WTC11 (cell line): ENCODE results near the gene KPNB1. TPM values are rescaled to one million over a fixed set of nuclear protein-coding genes. Genes with fewer than 3 reads are reported as not detected.

Experiments used
- ATAC-seq: fragments of 200-7000 bp; cut with Tn5 transposase; 2 replicates; pipeline ENCODE4 v1.10.0; 2021; ENCODE audit warnings: mild to moderate bottlenecking, moderate library complexity
- CTCF ChIA-PET: fragments of 300-600 bp; sonication (Branson Sonifier 250); formaldehyde crosslinking; loops from one replicate; lab custom pipeline; 2021; ENCODE audit warnings: antibody characterized with exemption; lab: Charles Lee
- POLR2A ChIA-PET: fragments of 350-600 bp; sonication (Branson Sonifier 250); formaldehyde crosslinking; loops from one replicate; lab custom pipeline; 2021; ENCODE audit warnings: antibody characterized with exemption; lab: Charles Lee
- DNase-seq: peaks from one replicate; pipeline ENCODE4 v3.0.0; 2021; ENCODE audit warnings: low spot score
- H3K27ac Mint-ChIP-seq: 2 replicates; pipeline ENCODE4 v1.8.0; 2021; ENCODE audit warnings: mixed read lengths
- H3K27me3 Mint-ChIP-seq: 2 replicates; pipeline ENCODE4 v1.8.0; 2021; ENCODE audit warnings: low read depth, mild to moderate bottlenecking, moderate library complexity, mixed read lengths
- H3K36me3 Mint-ChIP-seq: 2 replicates; pipeline ENCODE4 v1.8.0; 2021; ENCODE audit warnings: mixed read lengths
- H3K4me1 Mint-ChIP-seq: 2 replicates; pipeline ENCODE4 v1.8.0; 2022; ENCODE audit warnings: mixed read lengths
- H3K4me3 Mint-ChIP-seq: 2 replicates; pipeline ENCODE4 v1.8.0; 2021; ENCODE audit warnings: mild to moderate bottlenecking, moderate library complexity, mixed read lengths
- H3K9me3 Mint-ChIP-seq: 2 replicates; pipeline ENCODE4 v1.8.0; 2021; ENCODE audit warnings: mixed read lengths
- ETV6 ChIP-seq: sonication (generic); formaldehyde crosslinking; IDR thresholded peaks from 2 replicates; pipeline ENCODE4 v1.8.1; 2022; ENCODE audit warnings: mild to moderate bottlenecking, missing genetic modification reagents
- GABPB1 ChIP-seq: sonication (generic); formaldehyde crosslinking; IDR thresholded peaks from 2 replicates; pipeline ENCODE4 v1.8.1; 2023; ENCODE audit warnings: mild to moderate bottlenecking, missing genetic modification reagents
- GTF2I ChIP-seq: fragments of 250-450 bp; sonication (Bioruptor Pico); conservative IDR thresholded peaks from 2 replicates; pipeline ENCODE4 v1.4.0; 2021; ENCODE audit warnings: mild to moderate bottlenecking
- HMGXB4 ChIP-seq: sonication (generic); formaldehyde crosslinking; IDR thresholded peaks from 2 replicates; pipeline ENCODE4 v1.8.1; 2023; ENCODE audit warnings: mild to moderate bottlenecking, moderate library complexity, missing genetic modification reagents
- IRF1 ChIP-seq: sonication (generic); formaldehyde crosslinking; IDR thresholded peaks from 2 replicates; pipeline ENCODE4 v1.8.0; 2023; ENCODE audit warnings: missing genetic modification reagents
- MYBL2 ChIP-seq: sonication (generic); formaldehyde crosslinking; IDR thresholded peaks from 2 replicates; pipeline ENCODE4 v1.8.1; 2023; ENCODE audit warnings: mild to moderate bottlenecking, moderate library complexity, missing genetic modification reagents
- NFE2L1 ChIP-seq: sonication (generic); formaldehyde crosslinking; IDR thresholded peaks from 2 replicates; pipeline ENCODE4 v1.8.1; 2023; ENCODE audit warnings: missing genetic modification reagents
- PREB ChIP-seq: sonication (generic); formaldehyde crosslinking; IDR thresholded peaks from 2 replicates; pipeline ENCODE4 v1.8.1; 2022; ENCODE audit warnings: mild to moderate bottlenecking, missing genetic modification reagents, moderate library complexity, borderline replicate concordance
- ZNF281 ChIP-seq: sonication (generic); formaldehyde crosslinking; IDR thresholded peaks from 2 replicates; pipeline ENCODE4 v1.8.0; 2023; ENCODE audit warnings: mild to moderate bottlenecking, missing genetic modification reagents
- total RNA-seq: library from RNA; stranded (reverse); gene quantifications from 3 replicates; pipeline ENCODE4 v1.2.3, GENCODE V29; 2021
- TF ChIP-seq, protein P1 (sequence below): fragments of 250-450 bp; sonication (Bioruptor Pico); conservative IDR thresholded peaks from 2 replicates; pipeline ENCODE4 v1.9.0; 2021; ENCODE audit warnings: mild to moderate bottlenecking
- TF ChIP-seq, protein P2 (sequence below): fragments of 250-450 bp; sonication (Bioruptor Pico); IDR thresholded peaks from 2 replicates; pipeline ENCODE4 v1.9.0; 2021; ENCODE audit warnings: mild to moderate bottlenecking
- TF ChIP-seq, protein P3 (sequence below): sonication (generic); formaldehyde crosslinking; IDR thresholded peaks from 2 replicates; pipeline ENCODE4 v1.8.1; 2023; ENCODE audit warnings: mild to moderate bottlenecking, missing genetic modification reagents

The KPNB1 gene
- total RNA-seq, 1 experiment from 2014 or later: 506 TPM

GRCh38 chr17:47701608-47702007 is 51.9 kb downstream of the KPNB1 start:
- no peaks in the 10 kb centered on the region for H3K36me3 Mint-ChIP-seq
- no peak overlapping the region for H3K4me3 Mint-ChIP-seq
- no peaks in the 10 kb centered on the region for H3K9me3 Mint-ChIP-seq
- TF ChIP-seq IRF1 (CRISPR knock-in tag): no peak
- TF ChIP-seq, protein P1, sequence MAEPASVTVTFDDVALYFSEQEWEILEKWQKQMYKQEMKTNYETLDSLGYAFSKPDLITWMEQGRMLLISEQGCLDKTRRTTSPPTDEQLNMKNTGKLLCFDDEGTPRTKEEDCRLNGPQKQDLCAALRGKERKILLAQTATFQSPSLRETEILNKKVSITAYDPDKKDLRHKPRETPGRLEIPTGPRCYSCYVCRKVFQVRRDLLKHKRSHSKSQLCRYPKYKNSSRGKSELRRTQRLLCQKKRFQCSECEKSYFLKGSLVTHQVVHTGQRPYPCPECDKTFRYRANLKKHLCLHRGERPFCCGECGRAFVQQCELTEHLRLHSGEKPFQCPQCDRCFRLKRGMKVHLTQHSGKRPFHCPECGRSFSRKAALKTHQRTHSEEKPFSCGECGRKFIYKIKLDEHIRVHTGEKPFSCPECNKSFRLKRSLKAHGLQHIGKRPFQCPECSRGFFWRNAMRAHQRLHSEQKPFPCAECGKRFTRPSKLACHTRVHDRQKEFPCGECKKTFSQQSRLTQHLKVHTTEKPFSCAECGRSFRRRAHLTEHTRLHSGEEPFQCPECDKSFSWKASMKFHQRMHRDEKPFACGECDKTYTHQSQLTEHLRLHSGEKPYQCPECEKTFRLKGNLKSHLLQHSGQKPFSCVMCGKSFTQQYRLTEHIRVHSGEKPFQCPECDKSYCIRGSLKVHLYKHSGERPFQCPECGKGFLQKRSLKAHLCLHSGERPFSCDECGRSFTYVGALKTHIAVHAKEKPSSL (CRISPR knock-in tag): no peak
- no peak for TF ChIP-seq ETV6 (CRISPR knock-in tag)
- TF ChIP-seq GTF2I (CRISPR knock-in tag): no peak
- TF ChIP-seq MYBL2 (CRISPR knock-in tag): no peak
- no peak for TF ChIP-seq NFE2L1 (CRISPR knock-in tag)
- TF ChIP-seq, protein P2, sequence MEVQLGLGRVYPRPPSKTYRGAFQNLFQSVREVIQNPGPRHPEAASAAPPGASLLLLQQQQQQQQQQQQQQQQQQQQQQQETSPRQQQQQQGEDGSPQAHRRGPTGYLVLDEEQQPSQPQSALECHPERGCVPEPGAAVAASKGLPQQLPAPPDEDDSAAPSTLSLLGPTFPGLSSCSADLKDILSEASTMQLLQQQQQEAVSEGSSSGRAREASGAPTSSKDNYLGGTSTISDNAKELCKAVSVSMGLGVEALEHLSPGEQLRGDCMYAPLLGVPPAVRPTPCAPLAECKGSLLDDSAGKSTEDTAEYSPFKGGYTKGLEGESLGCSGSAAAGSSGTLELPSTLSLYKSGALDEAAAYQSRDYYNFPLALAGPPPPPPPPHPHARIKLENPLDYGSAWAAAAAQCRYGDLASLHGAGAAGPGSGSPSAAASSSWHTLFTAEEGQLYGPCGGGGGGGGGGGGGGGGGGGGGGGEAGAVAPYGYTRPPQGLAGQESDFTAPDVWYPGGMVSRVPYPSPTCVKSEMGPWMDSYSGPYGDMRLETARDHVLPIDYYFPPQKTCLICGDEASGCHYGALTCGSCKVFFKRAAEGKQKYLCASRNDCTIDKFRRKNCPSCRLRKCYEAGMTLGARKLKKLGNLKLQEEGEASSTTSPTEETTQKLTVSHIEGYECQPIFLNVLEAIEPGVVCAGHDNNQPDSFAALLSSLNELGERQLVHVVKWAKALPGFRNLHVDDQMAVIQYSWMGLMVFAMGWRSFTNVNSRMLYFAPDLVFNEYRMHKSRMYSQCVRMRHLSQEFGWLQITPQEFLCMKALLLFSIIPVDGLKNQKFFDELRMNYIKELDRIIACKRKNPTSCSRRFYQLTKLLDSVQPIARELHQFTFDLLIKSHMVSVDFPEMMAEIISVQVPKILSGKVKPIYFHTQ (CRISPR knock-in tag): no peak
- TF ChIP-seq HMGXB4 (CRISPR knock-in tag): no peak
- TF ChIP-seq, protein P3, sequence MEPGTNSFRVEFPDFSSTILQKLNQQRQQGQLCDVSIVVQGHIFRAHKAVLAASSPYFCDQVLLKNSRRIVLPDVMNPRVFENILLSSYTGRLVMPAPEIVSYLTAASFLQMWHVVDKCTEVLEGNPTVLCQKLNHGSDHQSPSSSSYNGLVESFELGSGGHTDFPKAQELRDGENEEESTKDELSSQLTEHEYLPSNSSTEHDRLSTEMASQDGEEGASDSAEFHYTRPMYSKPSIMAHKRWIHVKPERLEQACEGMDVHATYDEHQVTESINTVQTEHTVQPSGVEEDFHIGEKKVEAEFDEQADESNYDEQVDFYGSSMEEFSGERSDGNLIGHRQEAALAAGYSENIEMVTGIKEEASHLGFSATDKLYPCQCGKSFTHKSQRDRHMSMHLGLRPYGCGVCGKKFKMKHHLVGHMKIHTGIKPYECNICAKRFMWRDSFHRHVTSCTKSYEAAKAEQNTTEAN (CRISPR knock-in tag): no peak
- TF ChIP-seq, all 79 proteins: peak for 0
- POLR2A ChIA-PET: no interaction called here
- DNase-seq (no peak), ATAC-seq (peak; percentile 24)
- CTCF ChIA-PET: interaction anchor here (0.6 to 5.2 kb wide), 4 partner anchors 7 to 53 kb away, joined by 3 to 59 read pairs (median 35); partner anchors contain the start of gene TBX21
- Mint-ChIP-seq H3K27me3 (no peaks in the 10 kb centered on the region; the same call in 1 of the 2 replicates), H3K27ac (no peak overlapping the region), H3K4me1 (peaks cover 7% of the 10 kb centered on the region)

GRCh38 chr17:47702391-47702995 is 52.8 kb downstream of the KPNB1 start:
- H3K4me3 Mint-ChIP-seq: no peak overlapping the region
- H3K4me1 Mint-ChIP-seq: peaks cover 7% of the 10 kb centered on the region
- peaks cover 7% of the 10 kb centered on the region for H3K27me3 Mint-ChIP-seq
- H3K36me3 Mint-ChIP-seq: no peaks in the 10 kb centered on the region
- H3K9me3 Mint-ChIP-seq: no peaks in the 10 kb centered on the region
- no peak for ATAC-seq
- no peak for DNase-seq
- ChIA-PET POLR2A (interaction anchor here (0.6 kb wide), 1 partner anchor 255 kb away, joined by 4 read pairs; the partner anchor contains the start of gene PRR15L), CTCF (no interaction called here)
- TF ChIP-seq PREB (CRISPR knock-in tag): no peak
- no peak for TF ChIP-seq ZNF281 (CRISPR knock-in tag)
- TF ChIP-seq GABPB1 (CRISPR knock-in tag): no peak
- no peak overlapping the region for H3K27ac Mint-ChIP-seq
